H1 (cell line): ENCODE results near the gene PHETA1.

ENCODE experiments used
- CEBPB ChIP-seq: IDR thresholded peaks from 2 replicates; pipeline ENCODE4 v1.6.1; 2012; ENCODE audit warnings: low read depth, low read length
- KDM1A ChIP-seq: fragments of 200-600, 300-600 bp; sonication (generic); IDR thresholded peaks from 2 replicates; pipeline ENCODE4 v1.7.1; 2016; ENCODE audit warnings: mild to moderate bottlenecking, low read length, borderline replicate concordance
- POLR2A ChIP-seq, 2 experiments: IDR thresholded peaks; 1 replicate in 1 of 2; 2 replicates in 1 of 2; pipeline ENCODE4 v1.6.1; 2011; ENCODE audit warnings: low read depth in 2 of 2, low read length in 2 of 2, mild to moderate bottlenecking in 2 of 2; ENCODE audit errors: control extremely low read depth in 1 of 2
- ZNF274 ChIP-seq: IDR thresholded peaks from 2 replicates; pipeline ENCODE4 v1.7.0; 2012; ENCODE audit warnings: low read length, borderline replicate concordance; ENCODE audit errors: extremely low read depth
- TF ChIP-seq, protein P1 (sequence below): IDR thresholded peaks from 2 replicates; pipeline ENCODE4 v1.6.1; 2012; ENCODE audit warnings: low read length, inconsistent platforms
- TF ChIP-seq, protein P2 (sequence below), 3 experiments: IDR thresholded peaks; 1 replicate in 2 of 3; 2 replicates in 1 of 3; pipeline versions ENCODE4 v1.5.1 to v1.6.1; 2011; ENCODE audit warnings: low read length in 3 of 3, mild to moderate bottlenecking in 3 of 3, inconsistent platforms in 2 of 3, low read depth in 1 of 3, moderate library complexity in 1 of 3; ENCODE audit not compliant: insufficient read depth in 1 of 3; ENCODE audit errors: control extremely low read depth in 1 of 3

DNA sequence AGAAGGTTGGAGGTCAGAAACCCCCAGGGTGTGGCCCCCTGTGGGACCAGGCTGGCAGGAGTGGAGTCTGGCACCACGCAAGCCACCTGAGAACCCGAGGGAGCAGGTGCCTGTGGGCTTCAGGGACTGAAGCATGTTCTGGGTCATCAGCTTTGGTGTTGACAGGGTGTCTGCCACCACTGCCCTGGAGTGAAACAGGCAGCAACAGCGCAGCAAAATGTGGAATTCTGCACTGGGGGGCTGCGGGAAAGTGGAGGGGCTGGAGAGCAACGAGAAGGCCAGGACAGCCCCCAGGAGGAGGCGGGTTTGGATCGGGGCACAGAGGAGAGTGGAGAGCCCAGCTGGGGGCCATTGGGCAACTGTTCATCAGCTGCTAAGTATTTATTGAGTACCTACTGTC, 15.9 kb downstream of the PHETA1 start:
- TF ChIP-seq POLR2A (IDR thresholded peaks at IDR 0.05; ENCODE audit: control extremely low read depth in 1 of 2, low read depth in 2 of 2, low read length in 2 of 2) (no peak), CEBPB (no peak), KDM1A (no peak), ZNF274 (no peak)
- TF ChIP-seq, protein P1, sequence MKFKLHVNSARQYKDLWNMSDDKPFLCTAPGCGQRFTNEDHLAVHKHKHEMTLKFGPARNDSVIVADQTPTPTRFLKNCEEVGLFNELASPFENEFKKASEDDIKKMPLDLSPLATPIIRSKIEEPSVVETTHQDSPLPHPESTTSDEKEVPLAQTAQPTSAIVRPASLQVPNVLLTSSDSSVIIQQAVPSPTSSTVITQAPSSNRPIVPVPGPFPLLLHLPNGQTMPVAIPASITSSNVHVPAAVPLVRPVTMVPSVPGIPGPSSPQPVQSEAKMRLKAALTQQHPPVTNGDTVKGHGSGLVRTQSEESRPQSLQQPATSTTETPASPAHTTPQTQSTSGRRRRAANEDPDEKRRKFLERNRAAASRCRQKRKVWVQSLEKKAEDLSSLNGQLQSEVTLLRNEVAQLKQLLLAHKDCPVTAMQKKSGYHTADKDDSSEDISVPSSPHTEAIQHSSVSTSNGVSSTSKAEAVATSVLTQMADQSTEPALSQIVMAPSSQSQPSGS = no peak
- TF ChIP-seq, protein P2, sequence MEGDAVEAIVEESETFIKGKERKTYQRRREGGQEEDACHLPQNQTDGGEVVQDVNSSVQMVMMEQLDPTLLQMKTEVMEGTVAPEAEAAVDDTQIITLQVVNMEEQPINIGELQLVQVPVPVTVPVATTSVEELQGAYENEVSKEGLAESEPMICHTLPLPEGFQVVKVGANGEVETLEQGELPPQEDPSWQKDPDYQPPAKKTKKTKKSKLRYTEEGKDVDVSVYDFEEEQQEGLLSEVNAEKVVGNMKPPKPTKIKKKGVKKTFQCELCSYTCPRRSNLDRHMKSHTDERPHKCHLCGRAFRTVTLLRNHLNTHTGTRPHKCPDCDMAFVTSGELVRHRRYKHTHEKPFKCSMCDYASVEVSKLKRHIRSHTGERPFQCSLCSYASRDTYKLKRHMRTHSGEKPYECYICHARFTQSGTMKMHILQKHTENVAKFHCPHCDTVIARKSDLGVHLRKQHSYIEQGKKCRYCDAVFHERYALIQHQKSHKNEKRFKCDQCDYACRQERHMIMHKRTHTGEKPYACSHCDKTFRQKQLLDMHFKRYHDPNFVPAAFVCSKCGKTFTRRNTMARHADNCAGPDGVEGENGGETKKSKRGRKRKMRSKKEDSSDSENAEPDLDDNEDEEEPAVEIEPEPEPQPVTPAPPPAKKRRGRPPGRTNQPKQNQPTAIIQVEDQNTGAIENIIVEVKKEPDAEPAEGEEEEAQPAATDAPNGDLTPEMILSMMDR (IDR thresholded peaks at IDR 0.05; ENCODE audit: control extremely low read depth in 1 of 3, insufficient read depth in 1 of 3, low read depth in 1 of 3, low read length in 3 of 3) = no peak
